Transverse colon (tissue), 4 donors: ENCODE data around the gene C10orf90. TPM values are rescaled to one million over a fixed set of nuclear protein-coding genes. Genes with fewer than 3 reads are reported as not detected.

Experiments used
- DNase-seq: peaks from one replicate; pipeline ENCODE4 v3.0.0-alpha.2; 2019
- H3K27ac ChIP-seq, 4 donors: fragments of 200-600 bp; sonication (generic); 2 replicates each; pipeline ENCODE4 v1.5.1; 2016 to 2018; ENCODE audit warnings: inconsistent platforms in 4 of 4
- H3K27me3 ChIP-seq: fragments of 200-600 bp; sonication (generic); 2 replicates; pipeline ENCODE4 v1.5.1; 2017; ENCODE audit warnings: inconsistent platforms
- H3K36me3 ChIP-seq, 4 donors: fragments of 200-600 bp; sonication (generic); 2 replicates each; pipeline ENCODE4 v1.5.1; 2017 to 2019; ENCODE audit warnings: inconsistent platforms in 4 of 4
- H3K4me1 ChIP-seq, 4 donors: fragments of 200-600 bp; sonication (generic); 2 replicates each; pipeline ENCODE4 v1.5.1; 2017 to 2020; ENCODE audit warnings: inconsistent platforms in 4 of 4
- H3K4me3 ChIP-seq, 4 donors: fragments of 200-600 bp; sonication (generic); 1 replicate in 1 of 4; 2 replicates in 3 of 4; pipeline versions ENCODE4 v1.5.1 to v1.6.1; 2017 to 2019; ENCODE audit warnings: inconsistent platforms in 4 of 4
- H3K9me3 ChIP-seq, 2 donors: fragments of 200-600 bp; sonication (generic); 2 replicates each; pipeline ENCODE4 v1.5.1; 2017 to 2019; ENCODE audit warnings: inconsistent platforms in 2 of 2
- EP300 ChIP-seq: sonication (generic); formaldehyde crosslinking; IDR thresholded peaks from one replicate; pipeline ENCODE4 v1.6.1; 2017; ENCODE audit warnings: antibody characterized with exemption, low read depth
- POLR2A ChIP-seq: fragments of 450-650 bp; IDR thresholded peaks from one replicate; pipeline ENCODE4 v1.6.1; 2016; ENCODE audit warnings: antibody characterized with exemption, mild to moderate bottlenecking, moderate library complexity
- POLR2AphosphoS5 ChIP-seq, 3 donors: sonication (generic); formaldehyde crosslinking; IDR thresholded peaks; one replicate each; pipeline ENCODE4 v1.6.1; 2016; ENCODE audit warnings: antibody characterized with exemption in 3 of 3
- WGBS, 2 donors: methylation state at CpG; one replicate each; pipeline ENCODE4 v1.1.5; 2018; ENCODE audit warnings: low coverage in 1 of 2; 5-methylcytosine and 5-hydroxymethylcytosine counted together
- in situ Hi-C, 4 donors: fragments of 200-750 bp; cut with MboI; loops; one replicate each; pipeline versions ENCODE4 v1.15.0 to v1.15.1; 2017; ENCODE audit warnings: low sequenced_read_pairs in 3 of 4, low pct_ligation_motif_present in 1 of 4, low pct_unique_long_range_greater_than_20kb in 1 of 4
- intact Hi-C: fragments of 100-400 bp; cut with DNase I; formaldehyde crosslinking; loops from one replicate; pipeline ENCODE4 v1.15.1; 2023; ENCODE audit warnings: low total_unique reads
- total RNA-seq, 4 donors: library from RNA; depleted of rRNA; stranded (reverse); fragments of >200 nt; gene quantifications; one replicate each; pipeline ENCODE4 v1.1.0, GENCODE V29; 2016
- TF ChIP-seq, protein P1 (sequence below), 5 experiments: fragments of 200-600 bp in 3 of 5; fragments of 450-650 bp in 2 of 5; sonication (generic) in 3 of 5; IDR thresholded peaks; 1 replicate in 2 of 5; 2 replicates in 3 of 5; pipeline ENCODE4 v1.5.1; 2016 to 2017; ENCODE audit warnings: antibody characterized with exemption in 5 of 5, inconsistent platforms in 3 of 5, mild to moderate bottlenecking in 2 of 5, moderate library complexity in 1 of 5

Gene C10orf90
- total RNA-seq, 4 donors from 2014 or later: not detected

DNA sequence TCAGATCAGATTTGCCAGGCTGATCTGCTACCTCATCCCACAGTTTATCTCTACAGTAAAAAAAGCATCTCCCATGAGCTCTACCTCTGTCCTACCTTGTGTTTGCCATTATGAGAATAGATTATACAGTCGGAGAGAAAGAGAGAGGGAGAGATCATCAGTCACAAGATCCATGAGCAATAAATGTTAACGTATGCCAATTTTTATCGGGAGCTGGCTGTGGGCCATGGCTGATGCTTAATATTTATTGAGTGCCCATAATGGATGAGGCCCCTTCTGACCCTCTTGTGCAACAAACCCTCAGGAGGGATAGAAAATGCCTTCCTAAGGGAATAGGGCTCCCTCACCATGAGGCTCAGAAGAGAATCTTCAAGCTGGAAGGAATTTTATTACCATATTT is 52.8 kb downstream of the C10orf90 start:
- intact Hi-C loops (no loop called here), in situ Hi-C loops (no loop called here)
- Histone ChIP-seq H3K36me3 (no peaks in the 10 kb centered on the region), H3K27me3 (no peaks in the 10 kb centered on the region), H3K27ac (no peak overlapping the region), H3K9me3 (no peaks in the 10 kb centered on the region), H3K4me1 (no peaks in the 10 kb centered on the region), H3K4me3 (no peak overlapping the region)
- TF ChIP-seq POLR2A (no peak), POLR2AphosphoS5 (IDR thresholded peaks at IDR 0.05) (no peak)
- TF ChIP-seq, protein P1, sequence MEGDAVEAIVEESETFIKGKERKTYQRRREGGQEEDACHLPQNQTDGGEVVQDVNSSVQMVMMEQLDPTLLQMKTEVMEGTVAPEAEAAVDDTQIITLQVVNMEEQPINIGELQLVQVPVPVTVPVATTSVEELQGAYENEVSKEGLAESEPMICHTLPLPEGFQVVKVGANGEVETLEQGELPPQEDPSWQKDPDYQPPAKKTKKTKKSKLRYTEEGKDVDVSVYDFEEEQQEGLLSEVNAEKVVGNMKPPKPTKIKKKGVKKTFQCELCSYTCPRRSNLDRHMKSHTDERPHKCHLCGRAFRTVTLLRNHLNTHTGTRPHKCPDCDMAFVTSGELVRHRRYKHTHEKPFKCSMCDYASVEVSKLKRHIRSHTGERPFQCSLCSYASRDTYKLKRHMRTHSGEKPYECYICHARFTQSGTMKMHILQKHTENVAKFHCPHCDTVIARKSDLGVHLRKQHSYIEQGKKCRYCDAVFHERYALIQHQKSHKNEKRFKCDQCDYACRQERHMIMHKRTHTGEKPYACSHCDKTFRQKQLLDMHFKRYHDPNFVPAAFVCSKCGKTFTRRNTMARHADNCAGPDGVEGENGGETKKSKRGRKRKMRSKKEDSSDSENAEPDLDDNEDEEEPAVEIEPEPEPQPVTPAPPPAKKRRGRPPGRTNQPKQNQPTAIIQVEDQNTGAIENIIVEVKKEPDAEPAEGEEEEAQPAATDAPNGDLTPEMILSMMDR (IDR thresholded peaks at IDR 0.05): no peak
- WGBS, 2 donors: 60 to 81% methylated on average over 3 of the region's 3 CpGs
- no peak for DNase-seq

DNA sequence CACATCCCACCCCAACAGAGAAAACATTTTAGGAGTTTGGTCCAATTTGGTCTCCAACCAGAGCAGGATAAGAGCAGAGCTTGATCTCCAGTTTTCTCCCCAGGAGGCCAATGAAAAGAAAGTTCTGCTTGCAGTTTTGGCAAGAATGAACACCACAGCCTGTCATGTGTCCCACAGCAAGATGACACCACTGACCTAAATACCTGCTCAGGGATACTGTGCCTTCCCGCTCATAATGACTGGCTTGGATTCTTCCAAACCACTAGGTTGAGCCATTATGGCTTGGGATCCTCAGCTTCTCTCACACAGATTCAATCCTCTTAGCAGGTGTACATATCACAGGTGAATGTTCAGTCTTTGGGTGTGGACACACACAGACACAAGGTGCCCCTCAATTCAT is 53.3 kb downstream of the C10orf90 start:
- WGBS, 2 donors: 100% methylated on average over 1 of the region's 1 CpG; no CpG with 5 or more reads in 1 of the 2 donors
- intact Hi-C loops: no loop called here

DNA sequence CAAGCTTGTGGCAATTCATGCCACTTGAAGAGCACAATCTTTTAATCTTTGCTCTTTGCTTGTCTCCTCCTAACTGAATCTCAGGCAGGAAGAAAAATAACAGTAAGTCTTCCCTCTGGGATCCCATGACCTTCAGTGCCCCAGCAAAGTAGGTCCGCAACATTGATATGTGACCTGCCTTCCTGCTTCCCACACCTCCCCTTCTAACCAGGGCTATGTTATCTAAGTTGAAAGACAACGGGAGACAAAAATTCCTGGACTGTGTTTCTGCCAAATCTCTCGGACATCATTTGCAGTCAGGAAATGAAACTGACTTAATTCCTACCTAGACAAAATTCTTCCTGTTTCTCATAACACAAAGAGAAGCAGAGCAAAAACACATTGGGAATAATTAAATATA is 53.8 kb downstream of the C10orf90 start:
- no peaks in the 10 kb centered on the region for H3K36me3 ChIP-seq
- DNase-seq: no peak
- no peak overlapping the region for H3K27ac ChIP-seq

More for the DNA sequence above, 53.3 kb downstream of the C10orf90 start:
- H3K4me1 ChIP-seq: no peaks in the 10 kb centered on the region
- no peaks in the 10 kb centered on the region for H3K9me3 ChIP-seq
- no peak overlapping the region for H3K4me3 ChIP-seq
- no peak overlapping the region for H3K27ac ChIP-seq
- DNase-seq: no peak
- no peak for TF ChIP-seq POLR2A
- TF ChIP-seq EP300: no peak
- TF ChIP-seq POLR2AphosphoS5 (IDR thresholded peaks at IDR 0.05): no peak
- TF ChIP-seq, protein P1 (IDR thresholded peaks at IDR 0.05): no peak
- no peaks in the 10 kb centered on the region for H3K36me3 ChIP-seq
- in situ Hi-C loops: no loop called here
- no peaks in the 10 kb centered on the region for H3K27me3 ChIP-seq

DNA sequence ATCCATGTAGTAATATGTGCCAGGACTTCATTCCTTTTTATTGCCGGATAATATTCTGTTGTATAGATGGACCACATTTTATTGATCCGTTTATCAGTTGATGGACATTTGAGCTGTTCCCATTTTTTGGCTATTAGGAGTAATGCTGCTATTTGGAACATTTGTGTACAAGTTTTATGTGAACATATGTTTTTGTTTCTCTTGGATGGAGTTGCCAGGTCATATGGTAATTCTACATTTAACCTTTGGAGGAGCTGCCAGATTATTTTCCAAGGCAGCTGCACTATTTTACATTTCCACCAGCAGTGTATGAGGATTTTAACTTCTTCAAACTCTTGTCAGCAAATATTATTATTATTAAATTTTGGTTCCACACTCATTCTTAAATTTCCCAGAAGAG is 59.2 kb downstream of the C10orf90 start:
- H3K4me3 ChIP-seq: no peak overlapping the region
- no peaks in the 10 kb centered on the region for H3K27me3 ChIP-seq
- intact Hi-C loops: no loop called here
- no peaks in the 10 kb centered on the region for H3K9me3 ChIP-seq
- no peak for TF ChIP-seq POLR2AphosphoS5 (IDR thresholded peaks at IDR 0.05)
- TF ChIP-seq, protein P1 (IDR thresholded peaks at IDR 0.05): no peak
- no peak for TF ChIP-seq EP300
- no peak for TF ChIP-seq POLR2A
- H3K4me1 ChIP-seq: no peaks in the 10 kb centered on the region
- WGBS, 2 donors: 85 to 88% methylated on average over 2 of the region's 2 CpGs
- no peaks in the 10 kb centered on the region for H3K36me3 ChIP-seq
- DNase-seq: no peak
- in situ Hi-C loops: no loop called here
- no peak overlapping the region for H3K27ac ChIP-seq

More for the DNA sequence above, 53.8 kb downstream of the C10orf90 start:
- TF ChIP-seq, protein P1 (IDR thresholded peaks at IDR 0.05): no peak
- no peak for TF ChIP-seq POLR2A
- TF ChIP-seq POLR2AphosphoS5 (IDR thresholded peaks at IDR 0.05): no peak
- TF ChIP-seq EP300: no peak
- Histone ChIP-seq H3K9me3 (no peaks in the 10 kb centered on the region), H3K4me3 (no peak overlapping the region), H3K27me3 (no peaks in the 10 kb centered on the region), H3K4me1 (no peaks in the 10 kb centered on the region)
- intact Hi-C loops (no loop called here), in situ Hi-C loops (no loop called here)
- 49 to 51% methylated on average over 3 of the region's 3 CpGs for whole genome bisulfite sequencing, 2 donors
